Epithelial cell of esophagus (primary cell): ENCODE data around the gene SWT1.

Source experiments
- DNase-seq: peaks from one replicate; pipeline ENCODE4 v3.0.0; 2010; ENCODE audit warnings: low read depth
- H3K4me3 ChIP-seq: 2 replicates; pipeline ENCODE4 v1.5.1; 2011; ENCODE audit warnings: mild to moderate bottlenecking, low read length, control low read depth
- CTCF ChIP-seq: IDR thresholded peaks from 2 replicates; pipeline ENCODE4 v1.5.1; 2011; ENCODE audit warnings: low read depth, mild to moderate bottlenecking, low read length, control low read depth, inconsistent platforms; ENCODE audit not compliant: insufficient read depth; ENCODE audit errors: missing control alignments

The SWT1 gene

GRCh38 chr1:185325413-185325812 lies 168.4 kb downstream of the SWT1 start:
- TF ChIP-seq CTCF: no peak
- no peak overlapping the region for H3K4me3 ChIP-seq
- DNase-seq: no peak

GRCh38 chr1:185328255-185328654 lies 171.3 kb downstream of the SWT1 start:
- no peak overlapping the region for H3K4me3 ChIP-seq
- DNase-seq: no peak
- TF ChIP-seq CTCF: no peak

- no peak for TF ChIP-seq CTCF
- no peak for DNase-seq
- no peak overlapping the region for H3K4me3 ChIP-seq
These were observed 177.2 kb downstream of the SWT1 start for GRCh38 chr1:185334182-185334581.

GRCh38 chr1:185337246-185337645 lies 180.3 kb downstream of the SWT1 start:
- no peak overlapping the region for H3K4me3 ChIP-seq
- peak; percentile 49 for DNase-seq
- no peak for TF ChIP-seq CTCF

- H3K4me3 ChIP-seq: no peak overlapping the region
- no peak for TF ChIP-seq CTCF
- DNase-seq: no peak
These were observed 182.0 kb downstream of the SWT1 start for GRCh38 chr1:185338719-185339622.

GRCh38 chr1:185341196-185341781 lies 184.3 kb downstream of the SWT1 start:
- TF ChIP-seq CTCF: no peak
- no peak for DNase-seq
- no peak overlapping the region for H3K4me3 ChIP-seq
